Testis (tissue), 3 donors: ENCODE results near the gene FASN. TPM values are rescaled to one million over a fixed set of nuclear protein-coding genes. Genes with fewer than 3 reads are reported as not detected.

ENCODE experiments used
- DNase-seq: peaks from one replicate; pipeline ENCODE4 v3.0.0-alpha.2; 2019
- H3K27ac ChIP-seq, 2 donors: fragments of 200-600 bp; sonication (generic); one replicate each; pipeline ENCODE4 v1.5.1; 2019
- H3K27me3 ChIP-seq: fragments of 200-600 bp; sonication (generic); one replicate; pipeline ENCODE4 v1.5.1; 2019
- H3K36me3 ChIP-seq: fragments of 200-600 bp; sonication (generic); one replicate; pipeline ENCODE4 v1.5.1; 2017; ENCODE audit warnings: low read depth; ENCODE audit errors: missing control alignments
- H3K4me1 ChIP-seq: fragments of 200-600 bp; sonication (generic); one replicate; pipeline ENCODE4 v1.5.1; 2019
- H3K4me3 ChIP-seq, 2 donors: fragments of 200-600 bp; sonication (generic); one replicate each; pipeline ENCODE4 v1.5.1; 2017 to 2019
- H3K9me3 ChIP-seq: fragments of 200-600 bp; sonication (generic); one replicate; pipeline ENCODE4 v1.5.1; 2017
- CTCF ChIP-seq, 3 experiments: fragments of 450-650 bp in 2 of 3; fragments of 200-600 bp in 1 of 3; sonication (generic) in 1 of 3; IDR thresholded peaks; one replicate each; pipeline ENCODE4 v1.5.1; 2016 to 2019; ENCODE audit warnings: antibody characterized with exemption in 3 of 3, mild to moderate bottlenecking in 2 of 3, moderate library complexity in 1 of 3
- POLR2A ChIP-seq: fragments of 450-650 bp; IDR thresholded peaks from one replicate; pipeline ENCODE4 v1.6.1; 2017; ENCODE audit warnings: antibody characterized with exemption, mild to moderate bottlenecking, moderate library complexity
- WGBS, 2 donors: methylation state at CpG; one replicate each; pipeline ENCODE4 v1.1.5; 2018; 5-methylcytosine and 5-hydroxymethylcytosine counted together
- intact Hi-C: fragments of 100-400 bp; cut with DNase I; formaldehyde crosslinking; loops from one replicate; pipeline ENCODE4 v1.15.1; 2023; ENCODE audit warnings: low total_unique reads
- polyA plus RNA-seq: library from polyadenylated mRNA; stranded (reverse); fragments of 350-450 nt; fragmentation: Illumina TruSeq; extraction: RNeasy Lipid Tissue Mini Kit (QIAGEN cat#74804); gene quantifications from one replicate; pipeline ENCODE4 v1.2.3, GENCODE V29; 2014; ENCODE audit warnings: low read depth, low replicate concordance; ENCODE audit not compliant: insufficient read depth
- total RNA-seq, 2 donors: library from RNA; depleted of rRNA; stranded (reverse); fragments of >200 nt; gene quantifications; one replicate each; pipeline ENCODE4 v1.2.3, GENCODE V29; 2016

The FASN gene
- total and polyA plus RNA-seq, 3 donors from 2014 or later, result 47.6 to 93.0 (median 76.2) TPM

GRCh38 chr17:82076018-82076784, 21.8 kb downstream of the FASN start:
- 85 to 91% methylated on average over 25 of the region's 25 CpGs for WGBS, 2 donors
- no peak for DNase-seq
- intact Hi-C loops, result no loop called here
- H3K4me3 ChIP-seq, result no peak overlapping the region
- H3K36me3 ChIP-seq, result no peaks in the 10 kb centered on the region
- TF ChIP-seq CTCF (IDR thresholded peaks at IDR 0.05) (no peak), POLR2A (no peak)
- no peaks in the 10 kb centered on the region for H3K27me3 ChIP-seq
- H3K4me1 ChIP-seq, result peaks cover 22% of the 10 kb centered on the region
- no peaks in the 10 kb centered on the region for H3K9me3 ChIP-seq
- H3K27ac ChIP-seq, result no peak overlapping the region

- no peak overlapping the region for H3K4me3 ChIP-seq
- H3K9me3 ChIP-seq, result no peaks in the 10 kb centered on the region
- H3K36me3 ChIP-seq, result no peaks in the 10 kb centered on the region
- H3K27me3 ChIP-seq, result no peaks in the 10 kb centered on the region
- no peak for DNase-seq
- 87 to 88% methylated on average over 9 of the region's 9 CpGs for whole genome bisulfite sequencing, 2 donors
- TF ChIP-seq POLR2A, result no peak
- no peak for TF ChIP-seq CTCF (IDR thresholded peaks at IDR 0.05)
- no peak overlapping the region for H3K27ac ChIP-seq
- H3K4me1 ChIP-seq, result peaks cover 21% of the 10 kb centered on the region
- intact Hi-C loops, result no loop called here
These were observed 24.6 kb downstream of the FASN start for GRCh38 chr17:82073446-82073845.

GRCh38 chr17:82072827-82073226, 25.2 kb downstream of the FASN start:
- 87 to 89% methylated on average over 6 of the region's 6 CpGs for WGBS, 2 donors
- no peak overlapping the region for H3K27ac ChIP-seq
- H3K9me3 ChIP-seq, result no peaks in the 10 kb centered on the region
- intact Hi-C loops, result no loop called here
- TF ChIP-seq CTCF (IDR thresholded peaks at IDR 0.05), result no peak
- TF ChIP-seq POLR2A, result no peak
- DNase-seq, result no peak
- peaks cover 16% of the 10 kb centered on the region for H3K4me1 ChIP-seq
- no peak overlapping the region for H3K4me3 ChIP-seq
- no peaks in the 10 kb centered on the region for H3K36me3 ChIP-seq
- no peaks in the 10 kb centered on the region for H3K27me3 ChIP-seq

GRCh38 chr17:82070611-82071010, 27.4 kb downstream of the FASN start:
- peaks cover 8% of the 10 kb centered on the region for H3K4me1 ChIP-seq
- no peaks in the 10 kb centered on the region for H3K27me3 ChIP-seq
- no peak for DNase-seq
- no peak overlapping the region for H3K4me3 ChIP-seq
- no peak for TF ChIP-seq CTCF (IDR thresholded peaks at IDR 0.05)
- TF ChIP-seq POLR2A, result no peak
- no peaks in the 10 kb centered on the region for H3K36me3 ChIP-seq
- no peaks in the 10 kb centered on the region for H3K9me3 ChIP-seq
- intact Hi-C loops, result no loop called here
- no peak overlapping the region for H3K27ac ChIP-seq
